ENCODE results near the gene LGALS14. TPM values are rescaled to one million over a fixed set of nuclear protein-coding genes. Genes with fewer than 3 reads are reported as not detected.

Gene LGALS14
- total and polyA plus RNA-seq, 10 of the 15 experiments (the other 5 are each of a cell fraction or from before 2014, with no cell fraction given) = 5.1 to 34.6 (median 7.3) TPM

GRCh38 chr19:39701291-39701690 lies 3.0 kb upstream of the LGALS14 start:
- peak overlapping the region; percentile 65; the same call in 1 of the 2 replicates for H3K9ac ChIP-seq (ENCODE audit: control insufficient read depth, insufficient read depth, low read length)
- DNase-seq (ENCODE audit: low read depth, low spot score) = peak; percentile 77
- H3K36me3 ChIP-seq (ENCODE audit: control insufficient read depth in 2 of 2, insufficient read depth in 2 of 2, low read length in 1 of 2) = 0 out of 4 replicates have a peak, but pooled peaks cover 0 to 3% of the 10 kb centered on the region in 2 experiments
- peak; percentile 75 for FAIRE-seq
- peaks cover 77% of the 10 kb centered on the region for H3K4me1 ChIP-seq (ENCODE audit: control insufficient read depth, insufficient read depth, low read length)
- BruUV-seq (replicated peaks) = no TSS peak
- no peaks in the 10 kb centered on the region; the same call in 1 of the 2 replicates for H3K79me2 ChIP-seq (ENCODE audit: control insufficient read depth, insufficient read depth, low read length)
- ChIA-PET CTCF (interaction anchor here (0.6 to 9.3 kb wide), 10 partner anchors 20 to 167 kb away, joined by 3 to 103 read pairs (median 4); no protein-coding TSS in a partner anchor), POLR2A (interaction anchor here (1.0 to 3.0 kb wide), 6 partner anchors 19 to 143 kb away, joined by 3 to 16 read pairs (median 6); no protein-coding TSS in a partner anchor), RAD21 (ENCODE audit: unreplicated experiment) (interaction anchor here (0.8 to 4.9 kb wide), 14 partner anchors 8 to 269 kb away, joined by 3 to 78 read pairs (median 4); partner anchors contain the start of genes DYRK1B and FBL), SMC1A (ENCODE audit: uncharacterized antibody, unreplicated experiment) (interaction anchor here (0.9 to 8.1 kb wide), 15 partner anchors 9 to 144 kb away, joined by 3 to 113 read pairs (median 6); partner anchors contain the start of gene FBL)
- in situ Hi-C loops (cut with MboI) = no loop called here
- intact Hi-C loops (cut with micrococcal nuclease; ENCODE audit: unreplicated experiment) = loop anchor here (2.0 kb wide), 1 partner anchor 22 kb away; no protein-coding TSS in a partner anchor
- no peaks in the 10 kb centered on the region for H4K20me1 ChIP-seq (ENCODE audit: control insufficient read depth, insufficient read depth)
- peak overlapping the region; percentile 53; the same call in 1 of the 2 replicates for H3K4me2 ChIP-seq (ENCODE audit: control insufficient read depth, insufficient read depth)
- ATAC-seq = peak; percentile 77
- H2AFZ ChIP-seq (ENCODE audit: control insufficient read depth, low read depth, low read length) = no peak overlapping the region; the same call in 1 of the 2 replicates
- 1% methylated on average over 5 of the region's 5 CpGs for WGBS (ENCODE audit: insufficient coverage, insufficient replicate concordance, low lambda C conversion rate, missing lambda C conversion rate)
- H3K27me3 ChIP-seq (replicated peaks in 1 of 2; ENCODE audit: control insufficient read depth in 2 of 2, insufficient read depth in 2 of 2, low read length in 1 of 2) = no peaks in the 10 kb centered on the region
- peak overlapping the region; percentile 8; the same call in 1 of the 2 replicates for H3K4me3 ChIP-seq
- no peaks in the 10 kb centered on the region; the same call in 2 of the 3 replicates for H3K9me3 ChIP-seq (replicated peaks; ENCODE audit: control insufficient read depth, insufficient read depth, low read length)
- peak overlapping the region; percentile 91 for H3K27ac ChIP-seq (ENCODE audit: control insufficient read depth, insufficient read depth)
- TF ChIP-seq NFIC (IDR thresholded peaks at IDR 0.05; ENCODE audit: low read depth, low read length) = peak; percentile 64
- TF ChIP-seq PKNOX1 (IDR thresholded peaks at IDR 0.05) = peak; percentile 21; the same call in 1 of the 2 replicates
- TF ChIP-seq RAD51 (IDR thresholded peaks at IDR 0.05) = 0 out of 2 replicates have a peak, but pooled peaks have one; percentile 10
- peak; percentile 57 to 63; a peak in 2 of 4 replicates for TF ChIP-seq EP300 (IDR thresholded peaks at IDR 0.05; ENCODE audit: borderline replicate concordance in 1 of 2, control insufficient read depth in 1 of 2, low read depth in 2 of 2, low read length in 2 of 2)
- TF ChIP-seq RUNX3 (IDR thresholded peaks at IDR 0.05; ENCODE audit: low read length) = peak; percentile 85
- TF ChIP-seq CBX5 (IDR thresholded peaks at IDR 0.05; ENCODE audit: low read depth) = peak; percentile 30; the same call in 1 of the 2 replicates
- peak; percentile 56 to 65; a peak in 2 of 4 replicates for TF ChIP-seq IKZF2 (IDR thresholded peaks at IDR 0.05)
- TF ChIP-seq FOXM1 (IDR thresholded peaks at IDR 0.05; ENCODE audit: low read depth, low read length) = peak; percentile 77
- no peak for TF ChIP-seq ETV6 (conservative IDR thresholded peaks at IDR 0.05 in 1 of 2, IDR thresholded peaks at IDR 0.05 in 1 of 2; ENCODE audit: borderline replicate concordance in 1 of 2, low read depth in 1 of 2)
- peak; percentile 55; the same call in 1 of the 2 replicates for TF ChIP-seq MTA2 (IDR thresholded peaks at IDR 0.05; ENCODE audit: low read depth)
- TF ChIP-seq MLLT1 (IDR thresholded peaks at IDR 0.05) = peak; percentile 68
- no peak for TF ChIP-seq HDGF (IDR thresholded peaks at IDR 0.05)
- no peak for TF ChIP-seq RBBP5 (conservative IDR thresholded peaks at IDR 0.05)
- peak; percentile 20 for TF ChIP-seq BCL3 (IDR thresholded peaks at IDR 0.05; ENCODE audit: borderline replicate concordance, insufficient read depth, low read depth, low read length, poor library complexity, severe bottlenecking)
- peak; percentile 20 to 39; a peak in 1 of 4 replicates for TF ChIP-seq BHLHE40 (IDR thresholded peaks at IDR 0.05; ENCODE audit: borderline replicate concordance in 1 of 2, low read depth in 2 of 2, low read length in 1 of 2)

Measured in GM12878 (cell line).